Measurements from ENCODE around the gene PLB1.
A peak's percentile ranks its signal among the peaks of the same experiment; 100 is the strongest.

PLB1 gene, protein sequence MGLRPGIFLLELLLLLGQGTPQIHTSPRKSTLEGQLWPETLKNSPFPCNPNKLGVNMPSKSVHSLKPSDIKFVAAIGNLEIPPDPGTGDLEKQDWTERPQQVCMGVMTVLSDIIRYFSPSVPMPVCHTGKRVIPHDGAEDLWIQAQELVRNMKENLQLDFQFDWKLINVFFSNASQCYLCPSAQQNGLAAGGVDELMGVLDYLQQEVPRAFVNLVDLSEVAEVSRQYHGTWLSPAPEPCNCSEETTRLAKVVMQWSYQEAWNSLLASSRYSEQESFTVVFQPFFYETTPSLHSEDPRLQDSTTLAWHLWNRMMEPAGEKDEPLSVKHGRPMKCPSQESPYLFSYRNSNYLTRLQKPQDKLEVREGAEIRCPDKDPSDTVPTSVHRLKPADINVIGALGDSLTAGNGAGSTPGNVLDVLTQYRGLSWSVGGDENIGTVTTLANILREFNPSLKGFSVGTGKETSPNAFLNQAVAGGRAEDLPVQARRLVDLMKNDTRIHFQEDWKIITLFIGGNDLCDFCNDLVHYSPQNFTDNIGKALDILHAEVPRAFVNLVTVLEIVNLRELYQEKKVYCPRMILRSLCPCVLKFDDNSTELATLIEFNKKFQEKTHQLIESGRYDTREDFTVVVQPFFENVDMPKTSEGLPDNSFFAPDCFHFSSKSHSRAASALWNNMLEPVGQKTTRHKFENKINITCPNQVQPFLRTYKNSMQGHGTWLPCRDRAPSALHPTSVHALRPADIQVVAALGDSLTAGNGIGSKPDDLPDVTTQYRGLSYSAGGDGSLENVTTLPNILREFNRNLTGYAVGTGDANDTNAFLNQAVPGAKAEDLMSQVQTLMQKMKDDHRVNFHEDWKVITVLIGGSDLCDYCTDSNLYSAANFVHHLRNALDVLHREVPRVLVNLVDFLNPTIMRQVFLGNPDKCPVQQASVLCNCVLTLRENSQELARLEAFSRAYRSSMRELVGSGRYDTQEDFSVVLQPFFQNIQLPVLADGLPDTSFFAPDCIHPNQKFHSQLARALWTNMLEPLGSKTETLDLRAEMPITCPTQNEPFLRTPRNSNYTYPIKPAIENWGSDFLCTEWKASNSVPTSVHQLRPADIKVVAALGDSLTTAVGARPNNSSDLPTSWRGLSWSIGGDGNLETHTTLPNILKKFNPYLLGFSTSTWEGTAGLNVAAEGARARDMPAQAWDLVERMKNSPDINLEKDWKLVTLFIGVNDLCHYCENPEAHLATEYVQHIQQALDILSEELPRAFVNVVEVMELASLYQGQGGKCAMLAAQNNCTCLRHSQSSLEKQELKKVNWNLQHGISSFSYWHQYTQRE (N-terminal part only)

DNA sequence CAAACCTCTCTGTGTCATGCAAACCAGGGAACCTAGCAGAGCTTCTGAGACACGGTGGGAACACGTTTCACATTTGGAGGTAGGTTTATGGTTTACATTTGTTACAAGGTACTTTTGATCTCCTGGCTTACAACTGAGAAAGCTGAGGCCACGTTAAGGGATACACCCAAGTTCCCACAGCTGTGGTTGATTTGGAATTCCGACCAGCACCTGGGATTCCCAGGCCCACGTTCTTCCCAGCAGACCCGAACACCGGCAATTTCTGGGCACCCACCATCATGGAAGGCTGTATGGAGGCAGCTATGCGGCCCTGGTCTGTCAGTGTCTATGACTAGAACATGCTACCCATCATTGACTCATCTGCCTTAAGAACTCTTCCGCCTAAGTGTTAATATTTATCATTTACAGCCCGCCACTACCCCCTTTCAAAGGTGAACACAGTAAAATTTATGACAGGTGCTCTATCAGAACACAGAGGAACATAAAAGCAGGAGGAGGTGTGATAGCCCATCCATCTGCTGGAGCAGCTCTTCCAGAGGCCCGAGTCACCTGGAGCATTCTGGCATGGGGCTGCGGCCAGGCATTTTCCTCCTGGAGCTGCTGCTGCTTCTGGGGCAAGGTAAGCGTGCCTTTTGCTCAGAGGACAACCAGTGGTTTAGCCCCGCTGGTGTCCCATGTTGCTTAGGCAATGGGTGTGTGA lies at the start of gene PLB1:
Gene PLB1 (plus strand): TSS at position 510 of the 700 bp plus-strand sequence. CDS start 55 bp downstream, at position 565.
- DNase-seq (ENCODE audit: low read depth) = no peak
- TF ChIP-seq, protein P1, sequence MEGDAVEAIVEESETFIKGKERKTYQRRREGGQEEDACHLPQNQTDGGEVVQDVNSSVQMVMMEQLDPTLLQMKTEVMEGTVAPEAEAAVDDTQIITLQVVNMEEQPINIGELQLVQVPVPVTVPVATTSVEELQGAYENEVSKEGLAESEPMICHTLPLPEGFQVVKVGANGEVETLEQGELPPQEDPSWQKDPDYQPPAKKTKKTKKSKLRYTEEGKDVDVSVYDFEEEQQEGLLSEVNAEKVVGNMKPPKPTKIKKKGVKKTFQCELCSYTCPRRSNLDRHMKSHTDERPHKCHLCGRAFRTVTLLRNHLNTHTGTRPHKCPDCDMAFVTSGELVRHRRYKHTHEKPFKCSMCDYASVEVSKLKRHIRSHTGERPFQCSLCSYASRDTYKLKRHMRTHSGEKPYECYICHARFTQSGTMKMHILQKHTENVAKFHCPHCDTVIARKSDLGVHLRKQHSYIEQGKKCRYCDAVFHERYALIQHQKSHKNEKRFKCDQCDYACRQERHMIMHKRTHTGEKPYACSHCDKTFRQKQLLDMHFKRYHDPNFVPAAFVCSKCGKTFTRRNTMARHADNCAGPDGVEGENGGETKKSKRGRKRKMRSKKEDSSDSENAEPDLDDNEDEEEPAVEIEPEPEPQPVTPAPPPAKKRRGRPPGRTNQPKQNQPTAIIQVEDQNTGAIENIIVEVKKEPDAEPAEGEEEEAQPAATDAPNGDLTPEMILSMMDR (conservative IDR thresholded peaks at IDR 0.05; ENCODE audit: control insufficient read depth, insufficient read depth, low read depth, low read length) = no peak
- H3K4me3 ChIP-seq (ENCODE audit: control insufficient read depth, low read depth, low read length) = no peak within 1 kb of the TSS

DNA sequence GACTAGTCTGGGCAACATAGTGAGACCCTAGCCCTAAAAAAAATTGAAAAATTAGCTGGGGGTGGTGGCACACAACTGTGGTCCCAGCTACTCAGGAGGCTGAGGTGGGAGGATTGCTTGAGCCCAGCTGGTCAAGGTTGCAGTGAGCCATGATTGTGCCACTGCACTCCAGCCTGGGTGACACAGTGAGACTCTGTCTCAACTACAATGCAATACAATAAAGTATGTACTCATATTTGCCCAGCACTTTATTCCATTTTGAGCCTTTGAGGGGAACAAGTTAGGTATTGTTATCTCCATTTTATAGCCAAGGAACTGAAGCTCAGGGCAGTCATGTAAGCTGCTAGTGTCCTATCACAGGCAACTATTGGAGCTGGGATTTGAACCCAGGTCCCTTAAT lies 49.3 kb upstream of the PLB1 start:
- H3K4me3 ChIP-seq (ENCODE audit: control insufficient read depth, low read depth, low read length) = no peak overlapping the region
- DNase-seq (ENCODE audit: low read depth) = no peak
- TF ChIP-seq, protein P1 (conservative IDR thresholded peaks at IDR 0.05; ENCODE audit: control insufficient read depth, insufficient read depth, low read depth, low read length) = no peak

DNA sequence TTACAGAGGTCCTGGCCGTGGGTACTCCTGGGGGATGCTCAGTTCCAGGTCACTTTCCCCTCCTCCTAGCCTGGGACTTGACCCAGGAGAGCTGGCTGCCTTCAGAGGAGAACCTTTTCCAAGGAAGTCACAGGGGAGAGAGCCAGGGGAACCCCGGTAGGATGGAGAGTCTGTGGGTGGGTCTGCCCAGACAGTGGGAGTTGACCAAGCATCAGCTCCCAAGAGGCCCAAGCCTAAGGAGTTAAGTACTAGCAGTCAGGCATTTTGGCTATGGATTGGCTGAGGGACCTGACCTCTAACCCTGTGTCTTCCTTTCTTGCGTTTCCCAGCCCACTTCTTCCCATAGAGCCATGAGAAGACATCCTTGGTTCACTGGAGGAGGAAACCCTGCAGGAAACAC lies 48.8 kb upstream of the PLB1 start:
- peak; percentile 67 for DNase-seq (ENCODE audit: low read depth)
- TF ChIP-seq, protein P1 (conservative IDR thresholded peaks at IDR 0.05; ENCODE audit: control insufficient read depth, insufficient read depth, low read depth, low read length) = no peak
- H3K4me3 ChIP-seq (ENCODE audit: control insufficient read depth, low read depth, low read length) = no peak overlapping the region

DNA sequence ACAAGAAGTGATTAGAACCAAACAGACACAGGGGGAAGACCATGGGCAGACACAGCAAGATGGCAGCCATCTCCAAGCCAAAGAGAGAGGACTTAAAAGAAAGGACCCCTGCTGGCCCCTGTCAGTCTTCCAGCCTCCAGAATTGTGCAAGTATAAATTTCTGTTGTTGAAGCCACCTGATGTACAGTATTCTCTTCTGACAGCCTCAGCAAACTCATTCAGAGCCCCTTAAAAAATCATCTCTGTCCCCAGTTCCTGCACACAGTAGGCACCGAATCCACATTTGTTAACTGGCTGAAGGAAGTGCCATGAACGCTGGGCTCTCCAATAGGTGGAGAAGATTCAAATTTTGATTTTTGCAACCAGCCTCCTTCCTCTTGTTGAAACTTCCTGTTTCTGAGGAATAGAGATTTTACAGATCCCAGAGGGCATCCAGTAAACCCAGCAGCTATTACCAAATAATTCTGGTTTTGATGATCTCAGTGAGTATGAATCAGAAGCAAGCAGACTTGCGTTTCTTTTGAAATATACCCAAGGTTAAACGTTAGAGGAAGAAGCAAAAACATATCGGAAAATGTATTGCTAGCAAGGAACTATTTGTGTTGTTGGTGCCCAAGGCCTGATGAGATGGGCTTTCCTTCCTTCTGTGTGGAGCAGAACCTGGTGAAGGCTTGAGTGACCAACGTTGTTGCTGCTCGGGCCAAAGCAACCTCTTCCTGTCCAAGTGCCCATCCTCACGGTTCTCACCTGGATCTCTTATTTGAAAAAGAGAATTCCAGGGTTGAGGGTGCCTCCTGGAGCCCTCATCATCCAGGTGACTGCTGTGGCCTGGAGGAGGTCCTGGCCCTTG lies 47.7 kb upstream of the PLB1 start:
- no peak overlapping the region for H3K4me3 ChIP-seq (ENCODE audit: control insufficient read depth, low read depth, low read length)
- TF ChIP-seq, protein P1 (conservative IDR thresholded peaks at IDR 0.05; ENCODE audit: control insufficient read depth, insufficient read depth, low read depth, low read length) = no peak
- peak; percentile 95 for DNase-seq (ENCODE audit: low read depth)

DNA sequence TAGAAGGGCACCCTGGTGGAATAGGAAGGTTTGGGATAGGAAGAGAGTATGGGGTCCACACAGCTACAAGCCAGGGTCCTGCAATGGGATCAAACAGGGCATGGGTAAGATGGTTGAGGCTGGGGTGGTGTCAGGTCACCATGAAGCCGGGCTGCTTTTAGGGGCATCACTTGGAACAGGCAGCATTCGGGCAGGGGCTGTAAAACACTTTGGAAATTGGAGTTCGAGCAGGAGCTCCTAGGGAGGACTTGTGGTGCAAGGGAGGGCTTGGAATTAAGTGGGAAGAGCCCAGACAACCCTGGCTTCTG lies 47.1 kb upstream of the PLB1 start:
- no peak overlapping the region for H3K4me3 ChIP-seq (ENCODE audit: control insufficient read depth, low read depth, low read length)
- TF ChIP-seq, protein P1 (conservative IDR thresholded peaks at IDR 0.05; ENCODE audit: control insufficient read depth, insufficient read depth, low read depth, low read length) = no peak
- no peak for DNase-seq (ENCODE audit: low read depth)
